ENCODE data around the gene OR2AE1.

The OR2AE1 gene

DNA sequence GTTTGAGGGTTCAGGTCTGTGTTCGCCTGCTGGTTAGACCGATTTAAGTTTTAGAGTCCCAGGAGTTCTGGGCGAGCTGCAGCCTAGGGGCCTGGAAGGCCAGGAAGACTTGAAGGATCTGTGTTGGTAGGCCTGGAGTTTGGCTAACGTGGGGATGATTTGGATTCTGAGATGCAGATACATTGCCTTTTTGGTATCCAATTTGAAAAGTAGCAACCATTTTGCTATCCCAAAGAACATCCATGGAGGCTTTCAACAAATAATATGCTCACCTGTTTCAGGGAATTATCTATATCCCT lies 42.9 kb upstream of the OR2AE1 start:
- no peak overlapping the region for H2AFZ ChIP-seq (ENCODE audit: insufficient read depth, low read length, poor library complexity)

DNA sequence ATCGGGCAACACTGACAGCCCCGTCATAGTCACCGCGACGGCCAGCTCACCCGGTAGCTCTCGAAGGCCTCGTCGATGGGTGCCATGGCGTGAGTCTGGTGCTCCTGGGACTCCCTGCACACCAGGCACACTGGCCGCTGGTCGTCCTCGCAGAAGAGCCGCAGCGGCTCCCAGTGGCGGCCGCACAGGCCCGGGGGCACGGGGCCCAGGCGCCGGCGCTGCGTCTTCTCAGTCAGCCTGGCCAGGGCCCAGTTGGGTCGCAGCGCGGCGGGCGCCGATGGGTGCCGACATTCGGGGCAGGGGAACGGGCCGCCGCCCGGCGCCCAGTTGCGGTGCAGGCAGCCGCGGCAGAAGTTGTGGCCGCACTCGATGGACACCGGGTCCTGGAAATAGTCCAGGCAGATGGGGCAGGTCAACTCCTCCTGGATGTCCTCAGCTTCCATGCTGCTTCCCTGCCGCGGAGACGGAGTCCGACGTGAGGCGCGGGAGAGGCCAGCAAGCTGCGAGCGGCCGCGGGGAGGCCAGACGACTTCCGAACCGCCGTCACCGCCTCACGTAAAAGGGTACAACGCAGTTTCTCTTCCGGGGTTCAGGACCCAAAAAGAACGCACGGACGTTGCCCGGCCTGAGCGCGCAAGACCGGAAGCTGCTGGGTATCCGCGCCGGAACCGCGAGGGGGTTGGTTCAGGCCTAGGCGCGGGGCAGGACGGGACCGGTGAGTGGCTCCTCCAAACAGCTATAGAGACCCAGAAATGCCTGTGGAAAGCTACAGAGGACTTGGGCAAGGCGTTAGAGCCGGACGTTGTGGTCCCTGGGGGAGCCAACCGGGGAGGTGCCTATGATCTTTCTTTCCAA lies 42.4 kb upstream of the OR2AE1 start, which contains the start of gene TRIM4:
Gene TRIM4, minus strand, starts transcription at position 572 of the 855 bp plus-strand sequence. Its CDS starts 129 bp downstream, at position 443.
- H3K4me2 ChIP-seq (ENCODE audit: low read length) = peak within 1 kb of the TSS; percentile 54
- H2BK120ac ChIP-seq (ENCODE audit: insufficient read depth, low read length, poor library complexity) = no peak within 1 kb of the TSS
- no peak within 1 kb of the TSS for H3K14ac ChIP-seq (ENCODE audit: low read length)
- no peak within 1 kb of the TSS for H3K23ac ChIP-seq (ENCODE audit: low read length)
- no peaks in the 10 kb centered on the region for H3K36me3 ChIP-seq (ENCODE audit: control insufficient read depth in 1 of 2, insufficient read depth in 2 of 2, low read length in 2 of 2)
- H3K9me3 ChIP-seq (ENCODE audit: insufficient read depth, low read depth, low read length) = peaks cover 3% of the 10 kb centered on the region
- H2BK12ac ChIP-seq (ENCODE audit: low read length) = no peak within 1 kb of the TSS
- no peak within 1 kb of the TSS for H4K12ac ChIP-seq (ENCODE audit: low read depth, low read length)
- no CpG with 5 or more reads among the region's 81 CpGs for WGBS (ENCODE audit: extremely low coverage, insufficient coverage, insufficient read length)
- H4K91ac ChIP-seq (ENCODE audit: low read depth, low read length) = no peak within 1 kb of the TSS
- H3K4me3 ChIP-seq (ENCODE audit: low read depth, low read length) = peak within 1 kb of the TSS; percentile 67
- H2BK5ac ChIP-seq (ENCODE audit: low read depth, low read length, poor library complexity) = no peak within 1 kb of the TSS
- H2AK5ac ChIP-seq (ENCODE audit: low read length) = no peak within 1 kb of the TSS
- peak within 1 kb of the TSS; percentile 13 for H4K8ac ChIP-seq (ENCODE audit: low read depth, low read length)
- peak; percentile 58 to 73 for DNase-seq
- H3K9ac ChIP-seq (ENCODE audit: low read length) = peak within 1 kb of the TSS; percentile 7
- H3K79me2 ChIP-seq (ENCODE audit: control insufficient read depth, insufficient read depth, low read length, poor library complexity) = peaks cover 2% of the 10 kb centered on the region
- no peak within 1 kb of the TSS for H3K18ac ChIP-seq (ENCODE audit: low read length)
- H3K27me3 ChIP-seq (ENCODE audit: insufficient read depth, low read length) = no peaks in the 10 kb centered on the region
- H3K27ac ChIP-seq (ENCODE audit: low read depth, low read length) = no peak within 1 kb of the TSS
- no peaks in the 10 kb centered on the region for H3K4me1 ChIP-seq (ENCODE audit: control insufficient read depth in 1 of 2, insufficient read depth in 2 of 2, low read length in 2 of 2)
- H3K4ac ChIP-seq (ENCODE audit: low read depth, low read length) = no peak within 1 kb of the TSS
- no peak within 1 kb of the TSS for H2AFZ ChIP-seq (ENCODE audit: insufficient read depth, low read length, poor library complexity)
- no peaks in the 10 kb centered on the region for H3K79me1 ChIP-seq (ENCODE audit: low read length)

More for the DNA sequence above, 42.9 kb upstream of the OR2AE1 start:
- H3K79me1 ChIP-seq (ENCODE audit: low read length) = no peaks in the 10 kb centered on the region
- H3K36me3 ChIP-seq (ENCODE audit: control insufficient read depth in 1 of 2, insufficient read depth in 2 of 2, low read length in 2 of 2) = no peaks in the 10 kb centered on the region
- H3K27ac ChIP-seq (ENCODE audit: low read depth, low read length) = no peak overlapping the region
- H3K4ac ChIP-seq (ENCODE audit: low read depth, low read length) = no peak overlapping the region
- H3K18ac ChIP-seq (ENCODE audit: low read length) = no peak overlapping the region
- no peak overlapping the region for H3K9ac ChIP-seq (ENCODE audit: low read length)
- H2AK5ac ChIP-seq (ENCODE audit: low read length) = no peak overlapping the region
- no peaks in the 10 kb centered on the region for H3K4me1 ChIP-seq (ENCODE audit: control insufficient read depth in 1 of 2, insufficient read depth in 2 of 2, low read length in 2 of 2)
- peaks cover 2% of the 10 kb centered on the region for H3K79me2 ChIP-seq (ENCODE audit: control insufficient read depth, insufficient read depth, low read length, poor library complexity)
- no peak overlapping the region for H2BK12ac ChIP-seq (ENCODE audit: low read length)
- no peak for DNase-seq
- H4K12ac ChIP-seq (ENCODE audit: low read depth, low read length) = no peak overlapping the region
- H2BK5ac ChIP-seq (ENCODE audit: low read depth, low read length, poor library complexity) = no peak overlapping the region
- no peak overlapping the region for H3K23ac ChIP-seq (ENCODE audit: low read length)
- H3K4me2 ChIP-seq (ENCODE audit: low read length) = peak overlapping the region; percentile 5
- no CpG with 5 or more reads among the region's 4 CpGs for WGBS (ENCODE audit: extremely low coverage, insufficient coverage, insufficient read length)
- no peak overlapping the region for H4K91ac ChIP-seq (ENCODE audit: low read depth, low read length)
- H3K14ac ChIP-seq (ENCODE audit: low read length) = no peak overlapping the region
- no peak overlapping the region for H4K8ac ChIP-seq (ENCODE audit: low read depth, low read length)
- no peaks in the 10 kb centered on the region for H3K27me3 ChIP-seq (ENCODE audit: insufficient read depth, low read length)
- peak overlapping the region; percentile 67 for H3K4me3 ChIP-seq (ENCODE audit: low read depth, low read length)
- H3K9me3 ChIP-seq (ENCODE audit: insufficient read depth, low read depth, low read length) = peaks cover 3% of the 10 kb centered on the region
- H2BK120ac ChIP-seq (ENCODE audit: insufficient read depth, low read length, poor library complexity) = no peak overlapping the region

- H3K79me1 ChIP-seq (ENCODE audit: low read length) = no peaks in the 10 kb centered on the region
- no peaks in the 10 kb centered on the region for H3K79me2 ChIP-seq (ENCODE audit: control insufficient read depth, insufficient read depth, low read length, poor library complexity)
- H3K27me3 ChIP-seq (ENCODE audit: insufficient read depth, low read length) = no peaks in the 10 kb centered on the region
- no peak overlapping the region for H2AK5ac ChIP-seq (ENCODE audit: low read length)
- no peak overlapping the region for H2BK5ac ChIP-seq (ENCODE audit: low read depth, low read length, poor library complexity)
- H2BK120ac ChIP-seq (ENCODE audit: insufficient read depth, low read length, poor library complexity) = no peak overlapping the region
- H3K14ac ChIP-seq (ENCODE audit: low read length) = no peak overlapping the region
- H3K23ac ChIP-seq (ENCODE audit: low read length) = no peak overlapping the region
- H3K36me3 ChIP-seq (ENCODE audit: control insufficient read depth in 1 of 2, insufficient read depth in 2 of 2, low read length in 2 of 2) = no peaks in the 10 kb centered on the region
- no peak overlapping the region for H3K9ac ChIP-seq (ENCODE audit: low read length)
- no peak overlapping the region for H4K12ac ChIP-seq (ENCODE audit: low read depth, low read length)
- no peak for DNase-seq
- no peak overlapping the region for H3K4me3 ChIP-seq (ENCODE audit: low read depth, low read length)
- H3K4me2 ChIP-seq (ENCODE audit: low read length) = no peak overlapping the region
- H3K4ac ChIP-seq (ENCODE audit: low read depth, low read length) = no peak overlapping the region
- H2AFZ ChIP-seq (ENCODE audit: insufficient read depth, low read length, poor library complexity) = no peak overlapping the region
- no peak overlapping the region for H2BK12ac ChIP-seq (ENCODE audit: low read length)
- no peaks in the 10 kb centered on the region for H3K9me3 ChIP-seq (ENCODE audit: insufficient read depth, low read depth, low read length)
- no peak overlapping the region for H4K91ac ChIP-seq (ENCODE audit: low read depth, low read length)
- H3K27ac ChIP-seq (ENCODE audit: low read depth, low read length) = no peak overlapping the region
- H3K18ac ChIP-seq (ENCODE audit: low read length) = no peak overlapping the region
- no peak overlapping the region for H4K8ac ChIP-seq (ENCODE audit: low read depth, low read length)
- no CpG with 5 or more reads among the region's 2 CpGs for WGBS (ENCODE audit: extremely low coverage, insufficient coverage, insufficient read length)
- no peaks in the 10 kb centered on the region for H3K4me1 ChIP-seq (ENCODE audit: control insufficient read depth in 1 of 2, insufficient read depth in 2 of 2, low read length in 2 of 2)
These were observed 34.1 kb upstream of the OR2AE1 start for GRCh38 chr7:99910976-99911375.

GRCh38 chr7:99901581-99901980 lies 24.7 kb upstream of the OR2AE1 start:
- no CpG with 5 or more reads among the region's 10 CpGs for WGBS (ENCODE audit: extremely low coverage, insufficient coverage, insufficient read length)
- Histone ChIP-seq H4K91ac (ENCODE audit: low read depth, low read length) (peak overlapping the region; percentile 19), H3K14ac (ENCODE audit: low read length) (no peak overlapping the region), H4K12ac (ENCODE audit: low read depth, low read length) (no peak overlapping the region), H2BK12ac (ENCODE audit: low read length) (peak overlapping the region; percentile 62), H2AFZ (ENCODE audit: insufficient read depth, low read length, poor library complexity) (no peak overlapping the region), H3K27me3 (ENCODE audit: insufficient read depth, low read length) (no peaks in the 10 kb centered on the region), H3K23ac (ENCODE audit: low read length) (no peak overlapping the region), H2BK120ac (ENCODE audit: insufficient read depth, low read length, poor library complexity) (peak overlapping the region; percentile 57), H3K9ac (ENCODE audit: low read length) (no peak overlapping the region), H3K27ac (ENCODE audit: low read depth, low read length) (no peak overlapping the region), H3K9me3 (ENCODE audit: insufficient read depth, low read depth, low read length) (no peaks in the 10 kb centered on the region), H3K4me1 (ENCODE audit: control insufficient read depth in 1 of 2, insufficient read depth in 2 of 2, low read length in 2 of 2) (peaks cover 14 to 17% of the 10 kb centered on the region in 2 experiments), H3K4me3 (ENCODE audit: low read depth, low read length) (no peak overlapping the region), H4K8ac (ENCODE audit: low read depth, low read length) (peak overlapping the region; percentile 56), H3K79me1 (ENCODE audit: low read length) (peaks cover 2% of the 10 kb centered on the region), H3K79me2 (ENCODE audit: control insufficient read depth, insufficient read depth, low read length, poor library complexity) (no peaks in the 10 kb centered on the region), H3K18ac (ENCODE audit: low read length) (no peak overlapping the region), H2BK5ac (ENCODE audit: low read depth, low read length, poor library complexity) (peak overlapping the region; percentile 27), H2AK5ac (ENCODE audit: low read length) (no peak overlapping the region), H3K4me2 (ENCODE audit: low read length) (no peak overlapping the region), H3K36me3 (ENCODE audit: control insufficient read depth in 1 of 2, insufficient read depth in 2 of 2, low read length in 2 of 2) (no peaks in the 10 kb centered on the region), H3K4ac (ENCODE audit: low read depth, low read length) (no peak overlapping the region)
- no peak for DNase-seq

Measured in trophoblast cell (in vitro differentiated cells and primary cell).